ENCODE data around the gene RPL36.

DNA sequence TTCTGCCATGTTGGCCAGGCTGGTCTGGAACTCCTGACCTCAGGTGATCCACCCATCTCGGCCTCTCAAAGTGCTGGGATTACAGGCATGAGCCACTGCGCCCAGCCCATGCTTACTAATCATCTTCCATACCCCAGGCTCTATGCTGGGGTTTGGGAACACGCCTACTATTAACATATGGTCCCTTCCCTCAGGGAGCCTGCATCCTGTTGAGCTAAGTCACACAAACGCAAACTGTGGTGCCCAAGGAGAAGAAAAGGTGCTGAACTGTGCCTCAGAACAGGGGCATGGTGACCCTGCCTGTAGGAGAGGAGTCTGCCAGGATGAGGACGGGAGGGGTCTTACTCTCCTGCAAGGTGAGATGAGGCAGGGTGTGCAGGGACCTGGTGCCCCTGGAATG, 15.4 kb upstream of the RPL36 start:
- TF ChIP-seq POLR2A (IDR thresholded peaks at IDR 0.05) = no peak
- TF ChIP-seq, protein P1, sequence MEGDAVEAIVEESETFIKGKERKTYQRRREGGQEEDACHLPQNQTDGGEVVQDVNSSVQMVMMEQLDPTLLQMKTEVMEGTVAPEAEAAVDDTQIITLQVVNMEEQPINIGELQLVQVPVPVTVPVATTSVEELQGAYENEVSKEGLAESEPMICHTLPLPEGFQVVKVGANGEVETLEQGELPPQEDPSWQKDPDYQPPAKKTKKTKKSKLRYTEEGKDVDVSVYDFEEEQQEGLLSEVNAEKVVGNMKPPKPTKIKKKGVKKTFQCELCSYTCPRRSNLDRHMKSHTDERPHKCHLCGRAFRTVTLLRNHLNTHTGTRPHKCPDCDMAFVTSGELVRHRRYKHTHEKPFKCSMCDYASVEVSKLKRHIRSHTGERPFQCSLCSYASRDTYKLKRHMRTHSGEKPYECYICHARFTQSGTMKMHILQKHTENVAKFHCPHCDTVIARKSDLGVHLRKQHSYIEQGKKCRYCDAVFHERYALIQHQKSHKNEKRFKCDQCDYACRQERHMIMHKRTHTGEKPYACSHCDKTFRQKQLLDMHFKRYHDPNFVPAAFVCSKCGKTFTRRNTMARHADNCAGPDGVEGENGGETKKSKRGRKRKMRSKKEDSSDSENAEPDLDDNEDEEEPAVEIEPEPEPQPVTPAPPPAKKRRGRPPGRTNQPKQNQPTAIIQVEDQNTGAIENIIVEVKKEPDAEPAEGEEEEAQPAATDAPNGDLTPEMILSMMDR (IDR thresholded peaks at IDR 0.05) = no peak

All from esophagus squamous epithelium (tissue), 4 donors.